HG03159 (cell line): Measurements from ENCODE around the gene TMEM132C.
A peak's percentile ranks its signal among the peaks of the same experiment; 100 is the strongest.

Experiments used
- ATAC-seq: cut with Tn5 transposase; IDR thresholded peaks from one replicate; pipeline ENCODE4 v1.9.1; 2021; ENCODE audit warnings: mild to moderate bottlenecking, moderate library complexity; ENCODE audit not compliant: unreplicated experiment

The TMEM132C gene

DNA sequence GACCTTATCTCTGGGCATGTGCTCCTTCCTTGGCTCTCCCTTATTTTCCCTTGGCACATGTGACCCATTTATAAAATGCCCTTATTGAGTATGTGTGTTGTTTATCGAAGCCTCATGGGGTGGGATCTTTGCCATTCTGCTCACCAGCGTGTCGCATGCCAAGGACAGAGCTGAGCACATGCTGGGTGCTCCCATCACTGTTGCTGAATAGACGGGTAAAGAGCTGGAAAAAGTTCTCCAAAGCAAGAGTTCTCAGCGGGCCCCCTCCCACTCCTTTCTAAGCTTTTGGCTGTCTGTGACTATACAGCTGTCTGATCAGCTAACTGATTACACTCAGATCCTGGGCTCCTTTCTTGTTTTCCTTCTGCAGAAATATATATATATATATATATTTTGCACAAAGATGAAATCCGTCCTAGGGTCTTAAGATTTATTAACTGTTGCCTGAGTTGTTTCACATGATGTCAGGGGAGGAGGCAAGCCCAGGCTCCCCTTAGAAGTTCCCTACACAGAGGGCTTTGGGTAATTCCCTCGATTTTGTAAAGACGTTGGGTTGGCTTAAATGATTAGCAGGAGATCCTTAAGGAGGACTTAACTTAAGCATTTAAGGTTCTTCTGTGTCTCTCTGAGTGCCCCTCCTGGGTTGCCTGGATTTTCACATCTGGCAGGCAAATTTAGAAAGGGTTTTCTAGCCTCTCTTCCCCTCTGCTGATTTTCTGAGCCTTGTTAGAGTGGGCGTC, 71.6 kb downstream of the TMEM132C start:
- no peak for ATAC-seq

DNA sequence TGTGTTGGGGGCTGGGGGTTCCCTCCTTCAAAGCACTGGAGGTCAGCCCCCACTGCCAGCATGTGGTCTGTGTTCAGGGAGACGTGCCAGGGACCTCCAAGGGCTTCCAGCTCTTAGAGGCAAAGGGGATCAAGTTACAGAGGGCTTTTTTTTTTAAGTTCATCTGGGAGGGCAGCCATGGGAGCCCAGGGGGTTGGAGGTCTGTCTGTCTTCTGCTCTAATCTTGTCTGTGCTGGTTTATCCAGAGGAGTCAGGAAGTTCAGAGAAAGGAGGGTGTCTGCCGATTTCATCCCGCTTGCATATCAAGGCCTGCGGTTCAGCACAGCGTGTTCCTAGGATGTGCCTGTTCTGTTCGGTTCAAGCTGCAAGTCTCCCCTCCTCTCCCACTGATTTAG, 72.2 kb downstream of the TMEM132C start:
- no peak for ATAC-seq

DNA sequence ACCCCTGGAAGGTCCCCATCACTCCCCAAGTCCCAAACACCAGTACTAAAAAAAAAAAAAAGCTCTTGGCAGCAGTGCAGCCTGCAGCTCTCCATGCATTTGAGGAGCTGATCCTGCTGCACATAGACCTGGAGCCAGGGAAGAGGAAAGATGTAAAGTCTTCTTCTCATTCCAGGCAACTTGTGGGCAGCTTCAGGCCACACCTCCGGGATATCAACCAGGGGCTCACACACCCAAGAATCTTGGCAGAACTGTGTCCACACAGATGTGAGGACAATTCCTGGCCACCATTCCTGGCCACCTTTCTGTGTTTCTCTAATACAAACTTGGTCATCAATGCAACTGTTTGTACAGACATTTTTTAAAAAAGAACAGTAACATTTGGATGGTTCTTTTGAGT, 72.7 kb downstream of the TMEM132C start:
- no peak for ATAC-seq

DNA sequence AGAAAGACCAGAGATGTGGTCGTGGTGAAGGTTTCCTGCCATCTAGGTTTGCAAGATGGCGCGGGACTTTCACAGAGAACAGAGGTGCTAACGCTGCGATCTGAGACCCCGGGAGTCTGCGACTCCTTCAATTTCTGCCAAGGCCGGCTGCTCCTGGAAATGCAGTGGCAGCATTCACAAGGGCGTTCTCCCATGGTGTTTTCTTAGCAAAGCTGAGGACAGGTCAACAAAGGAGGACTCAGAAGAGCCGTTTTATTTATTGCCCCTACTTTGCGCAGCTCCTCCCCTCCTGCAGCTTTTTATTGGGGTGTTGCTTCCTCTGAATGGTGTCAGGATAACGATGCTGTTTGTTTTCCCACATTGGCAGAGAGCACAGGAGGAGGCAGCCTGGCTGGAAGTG, 86.3 kb downstream of the TMEM132C start:
- no peak for ATAC-seq

DNA sequence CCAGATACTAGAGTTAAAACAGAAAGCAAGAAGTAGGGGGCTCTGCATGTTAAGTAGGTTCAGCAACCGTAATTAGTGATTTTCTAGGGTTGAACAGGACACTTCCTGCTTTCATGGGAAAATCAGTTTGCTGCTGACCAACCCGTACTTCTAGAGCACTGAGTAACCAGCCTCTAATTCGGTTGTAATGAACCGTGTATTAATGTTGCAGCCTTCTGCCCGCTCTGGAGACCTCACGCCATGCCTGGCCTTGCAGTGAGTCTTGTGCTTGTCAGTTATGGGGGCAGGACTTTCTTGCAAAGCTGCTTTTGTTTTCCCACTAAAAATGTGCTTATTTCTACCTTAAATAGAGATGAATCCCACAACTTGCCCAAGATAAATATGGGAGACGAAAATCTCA, 89.6 kb downstream of the TMEM132C start:
- ATAC-seq = no peak

DNA sequence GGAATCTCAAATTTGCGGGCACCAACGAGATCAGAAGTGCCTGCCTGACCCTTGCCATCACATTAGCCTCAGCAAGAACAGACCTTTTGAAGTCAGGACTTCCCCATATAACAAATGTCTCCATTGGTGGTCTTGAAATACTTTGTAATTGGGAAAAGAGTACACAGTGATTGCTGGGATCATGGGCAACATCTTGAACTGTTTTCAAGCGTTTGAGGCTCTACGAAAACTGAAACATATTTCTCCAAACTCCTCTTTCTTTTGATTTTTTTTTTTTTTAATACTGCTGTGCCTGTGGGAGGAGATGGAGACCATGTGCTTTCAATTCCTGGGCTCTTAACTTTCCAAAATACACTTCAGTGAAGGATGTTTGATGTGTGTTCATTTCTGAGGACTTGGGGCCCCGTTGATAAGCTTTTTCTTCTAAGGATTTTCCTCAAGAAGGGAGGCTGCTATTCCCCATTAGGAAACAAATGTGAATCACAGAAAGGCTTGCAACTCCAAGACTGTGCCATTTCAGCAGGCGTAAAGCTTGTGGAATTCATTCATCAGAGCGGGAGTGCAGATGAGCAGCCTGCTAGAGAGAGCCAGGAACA, 94.5 kb downstream of the TMEM132C start:
- ATAC-seq = no peak

DNA sequence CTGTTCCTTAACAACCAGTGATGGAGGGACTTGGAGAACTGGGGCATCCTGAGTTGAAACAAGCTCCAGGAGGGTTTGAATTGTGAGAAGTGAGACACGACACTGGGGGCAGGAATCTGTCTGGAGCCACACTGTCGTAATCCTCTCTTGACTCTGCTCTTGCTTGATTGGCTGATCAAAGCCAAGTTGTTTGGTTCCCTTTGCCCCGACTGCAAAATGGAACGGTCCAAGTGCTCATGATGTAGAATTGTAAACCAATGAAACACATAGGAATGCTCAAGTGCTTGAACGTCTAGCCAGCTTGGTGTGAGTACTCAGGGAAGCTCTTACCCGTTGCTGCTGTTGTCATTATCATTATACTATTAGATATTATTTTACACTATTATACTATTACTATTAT, 98.1 kb downstream of the TMEM132C start:
- no peak for ATAC-seq

DNA sequence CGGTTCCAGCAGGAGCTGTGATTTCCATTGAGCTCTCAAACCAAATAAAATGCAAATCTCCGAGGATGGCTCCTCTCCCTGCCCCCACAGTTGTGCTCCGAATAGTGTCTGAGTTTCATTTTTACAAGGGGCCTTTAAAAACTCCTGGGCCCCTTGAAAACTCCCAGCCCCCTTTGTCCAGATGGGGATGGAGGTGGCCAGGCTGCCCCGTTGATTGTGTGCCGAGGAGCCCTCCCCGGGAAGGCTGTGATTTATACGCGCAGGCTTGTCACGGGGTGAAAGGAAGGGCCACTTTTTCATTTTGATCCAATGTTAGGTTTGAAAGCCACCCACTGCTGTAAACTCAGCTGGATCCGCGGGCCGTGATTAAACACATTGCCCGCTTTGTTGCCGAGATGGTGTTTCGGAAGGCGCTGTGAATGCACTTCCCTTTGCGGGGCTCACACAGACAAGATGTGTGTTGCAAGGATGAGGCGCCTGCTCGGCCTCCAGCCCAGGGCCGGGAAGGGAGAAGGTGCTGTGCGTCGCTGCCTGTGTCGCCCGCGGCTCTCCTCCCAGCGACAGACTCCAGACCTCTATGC, 98.8 kb downstream of the TMEM132C start:
- ATAC-seq = no peak

DNA sequence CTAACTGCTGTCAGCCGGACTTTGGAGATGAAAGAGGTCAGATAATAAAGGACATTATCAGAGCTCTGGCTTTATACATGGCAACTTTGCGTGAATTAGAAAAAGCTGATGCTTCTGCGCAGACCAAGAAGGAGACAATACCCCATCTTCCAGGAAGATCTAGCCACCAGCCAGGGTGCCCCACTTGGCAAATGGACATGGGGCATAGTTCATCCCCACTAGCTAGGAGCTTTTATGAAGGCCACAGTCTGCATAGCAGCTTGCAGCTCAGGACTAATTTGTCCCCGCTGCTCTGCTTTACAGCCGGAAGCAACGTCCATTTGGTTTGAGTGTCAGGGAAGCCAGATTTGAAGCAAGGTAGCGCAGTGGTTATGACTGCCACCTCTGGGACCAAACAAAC, 101.0 kb downstream of the TMEM132C start:
- ATAC-seq = no peak

DNA sequence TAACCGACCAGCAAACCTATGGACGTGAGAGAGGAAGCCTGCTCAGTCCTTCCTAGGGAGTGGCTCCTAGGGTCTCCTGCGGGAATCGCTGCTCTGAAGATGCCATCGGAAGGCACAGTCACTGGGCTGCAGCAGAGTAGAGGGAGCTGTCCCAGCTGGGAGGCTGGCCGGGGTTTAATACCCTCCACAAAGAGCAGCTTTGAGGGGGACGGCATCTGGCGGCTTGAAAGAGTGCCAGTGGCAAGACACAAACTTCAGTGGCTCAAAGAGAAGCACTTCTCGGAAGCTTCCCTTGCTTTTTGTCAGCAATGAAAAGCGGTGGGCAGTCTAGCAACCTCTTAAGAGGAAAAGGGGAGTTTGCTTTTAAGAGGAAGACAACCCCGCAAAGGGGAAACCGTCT, 114.6 kb downstream of the TMEM132C start:
- no peak for ATAC-seq

DNA sequence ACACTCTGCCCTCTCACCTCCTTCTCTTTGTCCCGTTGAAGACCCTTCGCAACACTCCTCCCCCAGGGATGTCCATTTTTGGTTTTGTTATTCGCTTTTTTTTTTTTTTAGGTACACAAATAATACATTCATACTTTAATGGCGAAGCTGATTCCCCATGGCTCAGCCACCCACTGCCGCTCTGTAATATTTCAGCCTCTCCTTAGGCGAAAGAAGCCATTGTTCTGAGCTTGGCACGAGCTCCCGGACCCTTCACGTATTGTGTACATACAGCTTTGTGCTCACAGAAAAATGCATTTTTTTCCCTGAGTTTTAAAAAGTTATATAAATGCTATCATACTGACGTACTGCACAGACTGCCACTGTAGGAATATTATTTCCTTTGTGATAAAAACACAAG, 115.0 kb downstream of the TMEM132C start:
- no peak for ATAC-seq

DNA sequence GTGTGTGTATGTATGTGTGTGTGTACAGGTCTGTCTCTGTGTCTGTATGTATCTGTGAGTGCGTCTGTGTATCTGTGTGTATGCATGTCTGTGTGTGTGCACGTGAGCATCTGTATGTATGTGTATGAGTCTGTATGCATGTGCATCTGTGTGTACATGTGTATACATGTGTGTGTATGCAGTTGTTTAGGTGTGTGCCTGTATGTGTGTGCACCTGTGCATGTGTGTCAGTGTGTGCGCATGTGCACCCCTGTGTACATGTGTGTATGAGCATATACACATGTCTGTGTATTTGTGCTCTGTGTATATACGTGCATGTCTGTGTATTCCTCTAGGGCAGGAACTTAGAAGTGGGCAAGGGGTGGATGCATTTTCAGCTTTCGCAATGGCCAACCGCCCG, 116.0 kb downstream of the TMEM132C start:
- no peak for ATAC-seq

DNA sequence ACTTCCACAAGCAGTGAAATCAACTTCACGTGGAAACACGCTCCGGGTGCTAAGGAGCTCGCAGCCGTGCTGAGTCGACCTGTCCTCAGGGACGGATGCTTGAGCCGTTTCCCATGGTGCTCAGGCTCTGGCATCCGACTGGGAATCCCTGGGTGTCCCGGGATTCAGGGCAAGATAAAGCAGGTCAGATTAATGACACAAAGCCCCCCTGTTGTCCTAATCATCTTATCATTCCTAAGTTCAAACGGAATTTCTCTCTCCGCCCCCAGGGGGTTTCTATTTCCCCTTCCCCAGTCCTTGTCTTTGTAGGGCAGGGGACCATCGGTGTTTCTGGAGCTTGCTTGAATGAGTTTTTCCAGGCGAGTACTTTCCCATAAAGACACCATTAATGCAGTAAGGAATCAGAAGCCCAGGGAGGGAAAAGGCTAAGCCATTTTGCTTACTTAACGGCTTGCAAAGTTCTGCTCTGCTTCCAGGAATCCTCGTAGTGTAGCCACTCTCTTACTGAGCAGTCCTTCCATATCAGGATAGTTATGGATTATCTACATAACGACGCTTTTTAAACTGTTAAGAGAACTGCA, 116.5 kb downstream of the TMEM132C start:
- ATAC-seq = no peak

DNA sequence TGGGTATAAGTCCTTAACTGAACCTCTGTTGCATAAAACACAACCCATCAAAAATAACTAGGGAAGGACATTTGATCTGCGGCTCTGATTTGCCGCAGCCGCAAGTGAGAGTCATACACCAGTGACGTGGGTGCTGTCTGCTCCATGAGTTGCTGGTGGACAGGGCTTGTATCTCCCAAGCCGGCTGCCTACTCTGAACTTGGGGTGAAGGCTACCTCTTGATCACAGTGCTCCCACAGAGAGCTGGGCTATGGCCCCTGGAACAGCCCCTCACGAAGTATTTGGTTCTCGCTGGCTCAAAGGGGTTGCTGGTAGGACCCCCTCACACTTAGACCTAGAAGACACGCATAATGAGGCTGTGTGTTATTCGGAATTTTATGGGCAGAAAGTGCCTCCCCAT, 118.8 kb downstream of the TMEM132C start:
- ATAC-seq = no peak

DNA sequence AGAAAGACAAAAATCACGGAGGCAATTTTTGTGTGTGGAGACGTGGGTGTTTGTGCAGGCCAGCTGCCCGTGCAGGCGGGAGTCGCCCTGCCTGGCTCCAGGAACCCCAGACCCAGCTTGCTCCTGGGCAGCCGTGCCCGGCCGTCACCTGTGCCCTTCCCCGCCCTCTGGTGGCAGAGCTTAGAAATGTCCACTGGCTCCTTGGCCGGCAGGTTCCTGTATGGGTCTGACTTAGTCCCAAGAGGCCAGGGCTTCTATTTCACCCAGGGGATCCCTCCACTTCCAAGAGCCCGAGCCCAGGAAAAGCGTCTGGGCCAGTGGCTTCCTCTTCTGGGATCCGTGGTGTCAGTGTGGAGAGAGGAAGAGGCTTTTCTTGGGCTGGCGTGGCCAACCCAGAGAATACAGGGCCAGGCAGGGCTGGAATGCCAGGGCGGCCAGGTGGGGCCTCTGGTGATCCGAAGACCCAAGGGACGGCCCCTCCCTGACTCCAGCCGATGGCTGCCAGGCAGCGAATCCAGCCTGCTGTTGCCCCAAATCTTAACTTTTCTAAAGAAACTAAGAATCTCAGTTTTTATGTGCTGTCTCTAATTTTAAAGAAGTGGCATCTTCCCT, 120.9 kb downstream of the TMEM132C start:
- peak; percentile 69 for ATAC-seq

DNA sequence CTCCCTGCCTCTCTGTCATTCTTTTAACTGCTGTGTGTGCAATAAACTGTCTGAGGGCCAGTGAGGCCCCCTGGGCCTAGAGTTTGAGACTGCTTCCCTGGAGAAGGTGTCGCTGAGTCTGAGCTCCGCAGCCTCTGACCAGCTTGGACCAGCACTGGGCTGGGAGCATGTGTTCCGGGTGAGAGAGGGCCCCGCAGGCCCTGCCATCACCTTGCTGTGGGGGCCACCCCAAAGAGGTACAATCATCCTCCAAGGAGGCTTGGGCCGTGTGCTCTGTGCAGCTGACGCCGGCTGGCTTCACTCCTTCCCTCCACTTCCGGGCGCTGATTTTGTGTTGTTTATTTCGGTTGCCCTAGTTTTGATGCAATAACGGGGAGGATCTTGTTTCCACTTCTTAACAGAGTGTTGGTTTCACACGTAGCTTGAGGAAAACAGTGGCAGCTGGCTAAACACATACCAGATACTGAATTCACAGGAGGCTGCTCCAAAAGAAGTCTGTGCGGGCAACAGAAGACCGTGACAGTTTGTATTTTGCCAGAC, 121.6 kb downstream of the TMEM132C start:
- no peak for ATAC-seq

DNA sequence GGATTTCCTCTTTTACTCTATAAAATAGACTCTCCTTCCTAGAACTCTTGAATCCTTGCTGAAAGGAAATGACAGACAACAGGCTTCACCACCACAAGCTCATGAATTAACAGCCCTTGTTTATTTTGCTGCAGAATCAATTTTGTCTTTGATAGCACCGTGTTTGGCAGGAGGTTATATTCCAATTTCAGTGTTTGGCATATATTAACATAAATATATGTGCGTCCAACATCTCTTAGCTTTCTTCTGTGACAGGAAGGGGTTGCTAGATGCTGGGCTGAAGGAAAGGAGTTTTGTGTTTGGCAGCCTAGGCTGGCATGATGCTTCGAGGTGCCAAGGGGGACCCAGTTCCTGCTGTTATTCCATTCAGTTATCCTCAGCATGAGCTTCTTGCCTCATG, 126.4 kb downstream of the TMEM132C start:
- ATAC-seq = no peak

DNA sequence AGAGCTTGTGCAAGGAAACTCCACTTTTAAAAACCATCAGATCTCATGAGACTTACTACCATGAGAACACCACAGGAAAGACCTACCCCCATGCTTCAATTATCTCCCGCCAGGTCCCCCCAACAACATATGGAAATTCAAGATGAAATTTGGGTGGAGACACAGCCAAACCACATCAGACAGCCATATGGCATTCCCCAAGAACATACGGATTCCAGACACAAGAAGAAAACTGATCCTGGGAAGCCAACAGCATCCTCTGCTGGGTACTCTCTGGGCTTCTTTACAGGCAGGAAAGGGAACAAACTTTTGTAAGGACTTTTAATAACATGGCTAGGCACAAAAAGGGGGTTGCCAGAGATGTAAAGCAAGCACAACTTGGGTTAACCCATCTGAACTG, 127.2 kb downstream of the TMEM132C start:
- no peak for ATAC-seq

DNA sequence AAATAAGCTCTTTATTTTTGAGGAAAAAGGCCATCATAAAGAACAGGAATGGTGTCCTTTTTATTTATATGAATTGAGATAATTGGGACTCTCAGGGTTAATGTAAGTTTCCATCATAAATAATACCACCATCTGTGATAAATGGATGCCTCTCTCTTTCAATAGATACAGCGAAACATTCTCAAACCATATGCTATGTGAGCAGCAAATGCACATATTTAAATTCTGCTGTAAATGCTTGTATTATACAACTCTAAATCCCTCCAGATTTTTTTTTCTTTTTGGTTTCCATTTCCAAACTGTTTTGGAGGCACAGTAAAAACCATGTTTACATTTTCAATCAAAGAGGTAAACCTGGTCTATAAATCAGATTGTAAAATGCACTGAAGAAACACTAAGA, 132.3 kb downstream of the TMEM132C start:
- no peak for ATAC-seq

DNA sequence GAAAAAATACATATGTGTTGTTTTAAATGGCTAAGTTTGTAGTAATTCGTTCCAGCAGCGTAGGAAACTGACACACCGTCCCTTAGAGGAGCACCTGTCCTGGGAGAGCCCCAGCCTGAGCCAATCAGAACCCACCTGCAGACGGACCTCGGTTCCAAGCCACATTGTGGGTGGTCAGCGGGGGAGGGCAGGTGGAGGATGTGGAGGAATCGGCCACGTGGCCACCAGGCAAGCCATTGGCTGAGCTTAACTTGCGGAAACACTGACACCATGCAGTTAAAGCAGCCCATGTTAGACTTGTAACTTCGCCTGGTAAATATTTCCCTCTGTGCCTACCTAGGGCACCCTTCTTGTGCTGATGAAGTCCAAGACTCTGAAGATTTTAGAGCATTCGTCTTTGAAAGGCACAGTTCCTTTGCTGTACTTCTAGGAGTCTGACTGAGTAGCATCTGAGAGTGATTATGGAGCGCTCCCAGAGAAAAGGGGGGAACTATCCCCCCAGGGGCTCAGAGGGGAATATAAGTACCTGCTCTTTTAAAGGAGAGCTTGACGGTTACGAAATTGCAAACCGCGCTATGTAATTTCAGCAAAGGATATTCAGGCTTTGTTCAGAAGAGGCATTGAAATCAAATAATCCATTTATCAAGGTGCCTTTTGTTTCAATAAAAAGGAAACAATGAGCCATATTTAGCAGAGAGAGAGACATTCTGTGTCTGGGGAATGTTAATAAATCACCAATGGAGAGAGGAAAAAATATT, 135.7 kb downstream of the TMEM132C start:
- no peak for ATAC-seq

DNA sequence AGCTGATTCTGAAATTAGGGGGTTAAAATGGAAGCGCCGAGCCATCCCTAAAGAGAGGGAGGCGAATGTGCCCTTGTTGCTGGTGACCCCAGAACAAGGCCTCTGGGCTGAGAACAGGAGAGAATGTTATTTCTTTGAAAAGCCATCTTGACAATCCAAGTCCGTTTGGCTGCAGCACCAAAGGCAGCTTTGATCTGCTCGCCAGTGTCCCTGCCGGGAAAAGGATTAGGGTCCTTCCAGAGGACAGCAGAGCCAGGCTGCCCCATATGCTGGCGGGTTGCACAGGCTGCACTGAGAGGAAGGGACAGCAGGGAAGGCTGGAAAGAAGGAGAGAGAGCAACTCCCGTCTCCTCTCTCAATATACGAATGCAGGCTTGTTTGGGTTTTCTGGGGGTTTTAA, 141.7 kb downstream of the TMEM132C start:
- no peak for ATAC-seq
